IPS DF 6.9 (cell line): ENCODE measurements around the gene RARS2.

Source experiments
- DNase-seq: peaks from one replicate; pipeline ENCODE4 v3.0.0-alpha.2; 2013; ENCODE audit warnings: low read depth, low spot score
- H3K27ac ChIP-seq: one replicate; pipeline ENCODE4 v1.5.1; 2013; ENCODE audit warnings: low read length, control low read depth
- H3K27me3 ChIP-seq: 2 replicates; pipeline ENCODE4 v1.6.1; 2013; ENCODE audit warnings: mild to moderate bottlenecking, low read length; ENCODE audit not compliant: control insufficient read depth, insufficient read depth
- H3K36me3 ChIP-seq: 2 replicates; pipeline ENCODE4 v1.6.1; 2013; ENCODE audit warnings: low read length; ENCODE audit not compliant: control insufficient read depth, insufficient read depth
- H3K4me1 ChIP-seq: 2 replicates; pipeline ENCODE4 v1.6.1; 2013; ENCODE audit warnings: low read length; ENCODE audit not compliant: control insufficient read depth, insufficient read depth
- H3K4me3 ChIP-seq: 2 replicates; pipeline ENCODE4 v1.5.1; 2013; ENCODE audit warnings: mild to moderate bottlenecking, low read length
- H3K9me3 ChIP-seq: 2 replicates; pipeline ENCODE4 v1.6.1; 2013; ENCODE audit warnings: low read length, inconsistent platforms; ENCODE audit not compliant: control insufficient read depth, insufficient read depth
- WGBS: extraction: QIAGEN DNeasy Blood & Tissue Kit; methylation state at CpG from one replicate; pipeline ENCODE4 v1.1.7; 2013; ENCODE audit warnings: mixed read lengths, missing lambda C conversion rate; ENCODE audit not compliant: insufficient read length, insufficient coverage; 5-methylcytosine and 5-hydroxymethylcytosine counted together

The RARS2 gene

GRCh38 chr6:87575423-87575822, 14.4 kb downstream of the RARS2 start:
- no peaks in the 10 kb centered on the region for H3K9me3 ChIP-seq
- WGBS = no CpG with 5 or more reads among the region's 2 CpGs
- no peak for DNase-seq

GRCh38 chr6:87574237-87574804, 15.5 kb downstream of the RARS2 start:
- Histone ChIP-seq H3K27ac (no peak overlapping the region), H3K9me3 (no peaks in the 10 kb centered on the region), H3K4me1 (no peaks in the 10 kb centered on the region), H3K27me3 (no peaks in the 10 kb centered on the region), H3K36me3 (no peaks in the 10 kb centered on the region), H3K4me3 (no peak overlapping the region)
- DNase-seq = no peak
- no CpG with 5 or more reads among the region's 2 CpGs for WGBS

More at GRCh38 chr6:87575423-87575822, 14.4 kb downstream of the RARS2 start:
- Histone ChIP-seq H3K36me3 (no peaks in the 10 kb centered on the region; the same call in 1 of the 2 replicates), H3K27ac (no peak overlapping the region), H3K4me3 (no peak overlapping the region), H3K27me3 (no peaks in the 10 kb centered on the region), H3K4me1 (no peaks in the 10 kb centered on the region)

- DNase-seq = no peak
- no peaks in the 10 kb centered on the region for H3K27me3 ChIP-seq
- H3K27ac ChIP-seq = no peak overlapping the region
- no peaks in the 10 kb centered on the region for H3K36me3 ChIP-seq
- H3K9me3 ChIP-seq = no peaks in the 10 kb centered on the region
- no peaks in the 10 kb centered on the region for H3K4me1 ChIP-seq
- WGBS = 100% methylated on average over 2 of the region's 5 CpGs
- H3K4me3 ChIP-seq = no peak overlapping the region
Measured at GRCh38 chr6:87573307-87574024, 16.3 kb downstream of the RARS2 start.

- no CpG with 5 or more reads among the region's 3 CpGs for whole genome bisulfite sequencing
Measured at GRCh38 chr6:87572883-87573282, 16.9 kb downstream of the RARS2 start.

GRCh38 chr6:87572021-87572420, 17.8 kb downstream of the RARS2 start:
- no peaks in the 10 kb centered on the region for H3K36me3 ChIP-seq
- H3K9me3 ChIP-seq = no peaks in the 10 kb centered on the region
- no peak for DNase-seq
- H3K4me3 ChIP-seq = no peak overlapping the region
- no peaks in the 10 kb centered on the region for H3K27me3 ChIP-seq
- no CpG with 5 or more reads among the region's 4 CpGs for WGBS
- H3K4me1 ChIP-seq = no peaks in the 10 kb centered on the region
- no peak overlapping the region for H3K27ac ChIP-seq

More at GRCh38 chr6:87572883-87573282, 16.9 kb downstream of the RARS2 start:
- no peaks in the 10 kb centered on the region for H3K27me3 ChIP-seq
- no peaks in the 10 kb centered on the region for H3K9me3 ChIP-seq
- no peaks in the 10 kb centered on the region for H3K4me1 ChIP-seq
- no peak overlapping the region for H3K27ac ChIP-seq
- DNase-seq = no peak
- H3K4me3 ChIP-seq = no peak overlapping the region
- no peaks in the 10 kb centered on the region for H3K36me3 ChIP-seq

- DNase-seq = no peak
Measured at GRCh38 chr6:87561017-87561416, 28.8 kb downstream of the RARS2 start.

GRCh38 chr6:87558446-87558845, 31.3 kb downstream of the RARS2 start:
- Histone ChIP-seq H3K4me3 (no peak overlapping the region), H3K27ac (no peak overlapping the region), H3K36me3 (no peaks in the 10 kb centered on the region; the same call in 1 of the 2 replicates), H3K9me3 (no peaks in the 10 kb centered on the region), H3K27me3 (no peaks in the 10 kb centered on the region), H3K4me1 (no peaks in the 10 kb centered on the region)
- no peak for DNase-seq

More at GRCh38 chr6:87561017-87561416, 28.8 kb downstream of the RARS2 start:
- Histone ChIP-seq H3K27me3 (no peaks in the 10 kb centered on the region), H3K36me3 (no peaks in the 10 kb centered on the region; the same call in 1 of the 2 replicates), H3K9me3 (no peaks in the 10 kb centered on the region), H3K4me1 (no peaks in the 10 kb centered on the region), H3K4me3 (no peak overlapping the region), H3K27ac (no peak overlapping the region)
- no CpG with 5 or more reads among the region's 1 CpG for WGBS

GRCh38 chr6:87555506-87555905, 34.3 kb downstream of the RARS2 start:
- Histone ChIP-seq H3K27me3 (no peaks in the 10 kb centered on the region), H3K4me3 (no peak overlapping the region), H3K4me1 (no peaks in the 10 kb centered on the region), H3K36me3 (no peaks in the 10 kb centered on the region), H3K27ac (no peak overlapping the region), H3K9me3 (no peaks in the 10 kb centered on the region)
- DNase-seq = no peak

- Histone ChIP-seq H3K9me3 (no peaks in the 10 kb centered on the region), H3K27ac (no peak overlapping the region), H3K4me1 (no peaks in the 10 kb centered on the region), H3K4me3 (no peak overlapping the region), H3K27me3 (no peaks in the 10 kb centered on the region), H3K36me3 (no peaks in the 10 kb centered on the region; the same call in 1 of the 2 replicates)
- WGBS = no CpG with 5 or more reads among the region's 4 CpGs
- no peak for DNase-seq
Measured at GRCh38 chr6:87553159-87553765, 36.5 kb downstream of the RARS2 start.

- WGBS = no CpG with 5 or more reads among the region's 2 CpGs
- no peaks in the 10 kb centered on the region; the same call in 1 of the 2 replicates for H3K36me3 ChIP-seq
Measured at GRCh38 chr6:87551799-87552198, 38.0 kb downstream of the RARS2 start.

GRCh38 chr6:87544474-87544735, 45.4 kb downstream of the RARS2 start:
- no peaks in the 10 kb centered on the region for H3K4me1 ChIP-seq
- WGBS = 100% methylated on average over 1 of the region's 1 CpG
- no peak overlapping the region for H3K4me3 ChIP-seq
- no peak for DNase-seq
- H3K27me3 ChIP-seq = no peaks in the 10 kb centered on the region
- H3K9me3 ChIP-seq = no peaks in the 10 kb centered on the region
- no peak overlapping the region for H3K27ac ChIP-seq
- H3K36me3 ChIP-seq = peaks cover 3% of the 10 kb centered on the region; the same call in 1 of the 2 replicates

More at GRCh38 chr6:87551799-87552198, 38.0 kb downstream of the RARS2 start:
- Histone ChIP-seq H3K4me1 (no peaks in the 10 kb centered on the region), H3K4me3 (no peak overlapping the region), H3K27me3 (no peaks in the 10 kb centered on the region), H3K27ac (no peak overlapping the region), H3K9me3 (no peaks in the 10 kb centered on the region)
- no peak for DNase-seq
